Left renal cortex interstitium (tissue), 4 donors: Measurements from ENCODE around the gene FAM20C. TPM values are rescaled to one million over a fixed set of nuclear protein-coding genes. Genes with fewer than 3 reads are reported as not detected.
"Not testable (repeated sequence)": the region's sequence is repeated elsewhere in the genome, so short reads cannot be mapped to it uniquely, and the experiment has no call there.

ENCODE experiments used
- DNase-seq, 4 donors: peaks; one replicate each; pipeline ENCODE4 v3.0.0-alpha.2; 2013; ENCODE audit warnings: low read depth in 4 of 4, low spot score in 2 of 4, missing footprints in 1 of 4
- polyA plus RNA-seq, 4 donors: library from polyadenylated mRNA; unstranded; fragments of 120-200 nt; gene quantifications; one replicate each; pipeline ENCODE4 v1.2.1, GENCODE V29; 2013; ENCODE audit not compliant: insufficient read length in 4 of 4

The FAM20C gene
- polyA plus RNA-seq, 4 donors, result 66.1 to 78.6 (median 69.3) TPM

- no peak for DNase-seq
These were observed 60.6 kb downstream of the FAM20C start for GRCh38 chr7:252981-253380.

DNA sequence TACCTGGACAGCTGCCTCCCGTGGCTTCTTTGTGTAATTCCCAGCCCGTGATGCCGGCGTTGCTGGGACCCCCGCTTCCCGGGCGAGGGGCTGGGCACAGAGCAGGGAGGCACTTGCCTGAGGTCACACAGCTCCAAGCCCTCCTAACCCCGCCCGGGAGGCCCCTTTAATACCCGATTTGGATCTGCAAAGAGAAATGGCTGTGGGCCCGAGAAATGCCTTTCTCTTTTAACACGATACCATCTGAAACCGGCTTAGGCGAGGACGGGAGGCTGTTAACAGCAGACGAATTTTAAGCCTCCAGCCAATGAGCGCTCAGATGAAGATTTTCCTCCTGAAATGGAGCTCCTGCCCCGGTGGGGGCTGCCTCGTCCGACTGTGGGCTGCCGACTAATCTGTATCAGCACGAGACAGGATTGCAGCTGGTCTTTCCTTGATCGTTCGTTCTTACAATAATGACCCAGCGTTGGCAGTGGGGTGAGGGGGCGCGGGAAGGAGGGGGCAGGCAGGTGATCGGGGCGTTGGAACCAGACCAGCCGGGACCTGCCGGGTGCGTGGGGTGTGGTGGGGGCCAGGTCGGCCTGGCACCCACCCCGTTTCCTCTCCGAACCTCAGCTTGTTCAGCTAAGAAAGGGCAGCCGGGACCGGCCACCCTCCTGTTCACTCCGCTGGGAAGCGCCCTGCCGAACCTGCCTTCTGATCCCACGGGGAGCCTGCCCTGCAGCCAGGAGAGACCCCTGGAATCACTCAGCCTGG, 61.4 kb downstream of the FAM20C start:
- no peak for DNase-seq

GRCh38 chr7:254337-255037, 62.1 kb downstream of the FAM20C start:
- DNase-seq, result no peak

DNA sequence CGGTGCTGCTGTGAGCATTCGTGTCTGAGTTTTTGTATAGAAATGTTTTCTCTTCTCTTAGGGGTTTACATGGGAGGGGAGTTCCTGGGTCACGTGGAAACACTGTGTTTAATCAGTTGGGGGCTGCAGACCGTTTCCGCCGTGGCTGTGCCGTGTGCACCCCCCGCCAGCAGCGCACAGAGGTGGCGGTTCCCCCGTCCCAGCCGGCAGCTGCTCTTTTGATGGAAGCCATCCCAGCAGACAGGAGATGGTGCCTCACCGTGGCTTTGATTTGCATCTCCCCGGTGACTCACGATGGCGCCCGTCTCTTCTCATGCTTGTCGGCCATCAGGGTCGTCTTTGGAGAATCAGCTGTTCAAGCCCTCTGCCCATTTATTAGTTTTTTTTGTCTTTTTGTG, 62.7 kb downstream of the FAM20C start:
- no peak for DNase-seq

- no peak for DNase-seq
These were observed 63.5 kb downstream of the FAM20C start for GRCh38 chr7:255721-256361.

GRCh38 chr7:256461-256940, 64.1 kb downstream of the FAM20C start:
- no peak for DNase-seq

DNA sequence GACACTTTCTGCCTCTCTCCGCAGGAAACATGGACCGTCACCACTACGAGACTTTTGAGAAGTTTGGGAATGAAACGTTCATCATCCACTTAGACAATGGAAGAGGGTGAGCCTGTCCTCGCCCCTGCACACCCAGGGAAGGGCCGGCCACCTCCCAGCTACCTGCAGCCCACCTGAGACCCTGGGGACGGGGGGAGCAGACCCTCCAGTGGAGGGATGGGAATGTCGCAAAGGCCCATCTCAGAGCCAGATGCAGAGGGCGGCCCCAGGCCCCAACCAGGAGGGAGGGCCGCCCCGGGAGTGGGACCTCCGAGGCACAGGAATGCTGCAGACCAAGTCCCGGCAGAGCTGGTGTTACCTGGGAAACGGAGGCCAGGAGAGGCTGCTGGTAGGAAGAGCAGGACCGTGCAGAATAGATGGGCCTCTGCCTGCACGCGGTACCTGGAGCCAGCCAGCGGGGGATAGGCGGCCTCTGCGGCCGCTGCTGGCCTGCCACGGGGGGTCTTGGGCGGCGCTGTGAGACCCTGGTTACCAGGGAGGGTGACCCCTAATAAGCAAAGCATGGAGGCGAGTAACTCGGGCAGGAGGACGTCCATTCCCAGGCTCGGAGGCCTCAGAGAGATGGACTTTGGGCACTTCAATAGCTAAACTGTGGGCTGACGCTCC, 64.7 kb downstream of the FAM20C start:
- DNase-seq, result no peak

GRCh38 chr7:257647-257992, 65.2 kb downstream of the FAM20C start:
- DNase-seq, result no peak

DNA sequence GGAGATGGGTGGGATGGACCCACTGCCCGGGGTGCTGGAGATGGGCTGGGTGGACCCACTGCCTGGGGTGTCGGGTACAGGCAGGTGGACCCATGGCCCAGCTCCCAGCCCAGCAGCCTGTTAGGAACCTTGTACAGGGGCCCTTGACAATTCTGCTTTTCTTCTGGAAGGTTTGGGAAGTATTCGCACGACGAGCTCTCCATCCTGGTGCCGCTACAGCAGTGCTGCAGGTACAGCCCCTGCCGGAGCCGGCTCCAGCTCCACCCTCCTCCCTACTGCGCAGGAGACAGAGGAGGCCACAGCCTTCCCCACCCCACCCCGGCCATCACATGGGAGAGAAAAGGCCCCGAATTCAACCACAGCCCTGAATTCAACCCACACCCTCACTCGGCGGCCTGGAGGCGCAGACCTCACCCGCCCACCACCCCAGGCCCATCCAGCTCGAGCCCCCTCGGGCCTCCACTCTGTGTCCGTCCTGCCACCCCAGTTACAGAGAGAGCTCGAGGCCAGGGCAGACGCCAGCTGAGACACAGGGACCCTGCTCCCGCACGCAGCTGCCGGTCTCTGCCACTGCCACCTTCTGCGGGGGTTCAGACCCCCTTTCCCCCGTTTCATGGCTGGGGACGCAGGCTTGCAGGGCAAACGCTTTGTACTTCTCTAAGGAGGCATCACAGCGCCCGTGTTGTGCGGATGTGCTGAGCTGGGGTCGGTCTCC, 66.3 kb downstream of the FAM20C start:
- no peak for DNase-seq

GRCh38 chr7:259191-259505, 66.8 kb downstream of the FAM20C start:
- no peak for DNase-seq

DNA sequence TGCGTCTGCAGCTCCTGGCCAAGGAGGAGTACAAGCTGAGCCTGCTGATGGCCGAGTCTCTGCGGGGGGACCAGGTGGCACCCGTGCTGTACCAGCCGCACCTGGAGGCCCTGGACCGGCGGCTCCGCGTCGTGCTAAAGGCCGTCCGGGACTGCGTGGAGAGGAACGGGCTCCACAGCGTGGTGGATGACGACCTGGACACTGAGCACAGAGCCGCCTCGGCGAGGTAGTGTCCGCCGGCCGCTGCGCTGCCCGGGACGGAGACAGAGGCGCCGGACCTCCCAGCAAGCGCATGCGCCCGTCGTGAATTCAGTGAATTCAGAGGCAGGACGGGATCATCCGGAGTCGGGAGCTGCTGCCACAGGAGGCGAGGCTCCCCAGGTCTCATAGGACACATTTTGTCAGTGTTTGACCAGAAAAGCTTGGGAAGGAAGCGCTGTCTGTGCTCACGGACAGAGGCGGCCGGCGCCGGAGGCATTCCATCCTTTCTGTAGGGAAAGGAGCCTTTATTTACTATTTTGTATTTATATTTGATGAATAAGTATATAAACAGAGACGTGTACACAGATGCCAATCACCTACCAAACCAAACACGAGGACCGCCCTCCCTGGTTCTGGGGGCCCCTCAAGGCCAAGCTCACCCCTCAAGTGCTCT, 67.5 kb downstream of the FAM20C start:
- no peak for DNase-seq

- no peak for DNase-seq
These were observed 68.3 kb downstream of the FAM20C start for GRCh38 chr7:260441-261281.

- DNase-seq, result no peak
These were observed 69.2 kb downstream of the FAM20C start for GRCh38 chr7:261341-262250.

GRCh38 chr7:262251-262572, 69.8 kb downstream of the FAM20C start:
- no peak for DNase-seq

DNA sequence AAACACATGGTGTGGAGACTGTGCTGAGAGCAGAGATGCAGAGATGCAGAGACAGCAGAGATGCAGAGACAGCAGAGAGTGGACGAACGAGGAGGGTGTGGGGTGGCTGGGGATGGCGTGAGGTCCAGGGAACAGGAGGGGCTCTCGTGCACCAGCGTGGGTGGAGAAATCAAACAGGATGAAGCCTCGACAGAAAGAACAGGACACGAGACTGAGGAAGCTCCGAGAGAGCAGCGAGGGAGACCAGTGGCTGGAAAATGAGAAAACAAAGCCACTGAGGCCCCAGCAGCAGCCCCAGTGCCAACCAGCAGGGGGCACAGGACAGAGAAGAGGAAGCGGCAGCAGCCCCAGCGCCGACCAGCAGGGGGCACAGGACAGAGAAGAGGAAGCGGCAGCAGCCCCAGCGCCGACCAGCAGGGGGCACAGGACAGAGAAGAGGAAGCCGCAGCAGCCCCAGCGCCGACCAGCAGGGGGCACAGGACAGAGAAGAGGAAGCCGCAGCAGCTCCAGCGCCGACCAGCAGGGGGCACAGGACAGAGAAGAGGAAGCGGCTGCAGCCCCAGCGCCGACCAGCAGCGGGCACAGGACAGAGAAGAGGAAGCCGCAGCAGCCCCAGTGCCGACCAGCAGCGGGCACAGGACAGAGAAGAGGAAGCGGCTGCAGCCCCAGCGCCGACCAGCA, 70.4 kb downstream of the FAM20C start:
- not testable (repeated sequence) for DNase-seq

- DNase-seq, result not testable (repeated sequence)
These were observed 71.3 kb downstream of the FAM20C start for GRCh38 chr7:263483-264351.
